OCI-LY7 (cell line): Measurements from ENCODE around the gene GPSM3.

ENCODE experiments used
- EZH2phosphoT487 ChIP-seq: fragments of 200-600 bp; sonication (generic); IDR thresholded peaks from 2 replicates; pipeline ENCODE4 v1.6.1; 2018; ENCODE audit warnings: low read depth, borderline replicate concordance, mild to moderate bottlenecking, mixed run types, antibody characterized with exemption, low read length, moderate library complexity, mixed read lengths
- TF ChIP-seq, protein P1 (sequence below): fragments of 200-600 bp; sonication (generic); conservative IDR thresholded peaks from 2 replicates; pipeline ENCODE4 v1.5.1; 2014; ENCODE audit warnings: mild to moderate bottlenecking, antibody characterized with exemption, low read length, moderate library complexity, mixed read lengths

DNA sequence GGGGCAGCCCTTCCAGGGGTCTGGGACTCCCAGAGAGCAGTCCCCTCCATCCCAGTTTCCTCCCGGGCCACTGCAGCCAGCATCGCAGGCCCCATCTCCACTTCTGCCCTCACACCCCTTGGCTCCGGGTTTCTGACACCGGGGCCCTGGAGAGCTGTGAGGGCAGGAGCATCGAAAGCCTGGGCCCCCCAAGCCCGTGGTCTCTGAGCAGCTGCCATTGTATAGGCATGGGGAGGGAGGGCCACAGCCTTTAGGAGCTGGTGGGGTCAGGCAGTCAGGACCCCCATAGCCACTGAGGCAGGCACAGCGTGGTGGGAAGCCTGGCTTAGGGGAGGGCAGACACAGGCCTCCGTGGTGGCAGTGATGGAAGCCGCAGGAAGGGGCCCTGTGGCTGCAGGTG lies 9.7 kb upstream of the GPSM3 start:
- TF ChIP-seq, protein P1, sequence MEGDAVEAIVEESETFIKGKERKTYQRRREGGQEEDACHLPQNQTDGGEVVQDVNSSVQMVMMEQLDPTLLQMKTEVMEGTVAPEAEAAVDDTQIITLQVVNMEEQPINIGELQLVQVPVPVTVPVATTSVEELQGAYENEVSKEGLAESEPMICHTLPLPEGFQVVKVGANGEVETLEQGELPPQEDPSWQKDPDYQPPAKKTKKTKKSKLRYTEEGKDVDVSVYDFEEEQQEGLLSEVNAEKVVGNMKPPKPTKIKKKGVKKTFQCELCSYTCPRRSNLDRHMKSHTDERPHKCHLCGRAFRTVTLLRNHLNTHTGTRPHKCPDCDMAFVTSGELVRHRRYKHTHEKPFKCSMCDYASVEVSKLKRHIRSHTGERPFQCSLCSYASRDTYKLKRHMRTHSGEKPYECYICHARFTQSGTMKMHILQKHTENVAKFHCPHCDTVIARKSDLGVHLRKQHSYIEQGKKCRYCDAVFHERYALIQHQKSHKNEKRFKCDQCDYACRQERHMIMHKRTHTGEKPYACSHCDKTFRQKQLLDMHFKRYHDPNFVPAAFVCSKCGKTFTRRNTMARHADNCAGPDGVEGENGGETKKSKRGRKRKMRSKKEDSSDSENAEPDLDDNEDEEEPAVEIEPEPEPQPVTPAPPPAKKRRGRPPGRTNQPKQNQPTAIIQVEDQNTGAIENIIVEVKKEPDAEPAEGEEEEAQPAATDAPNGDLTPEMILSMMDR, result no peak
- TF ChIP-seq EZH2phosphoT487, result no peak
